Cardiac septum (tissue), 1 donor: ENCODE data around the gene MYO1F. TPM values are rescaled to one million over a fixed set of nuclear protein-coding genes. Genes with fewer than 3 reads are reported as not detected.
"Not testable (repeated sequence)": the region's sequence is repeated elsewhere in the genome, so short reads cannot be mapped to it uniquely, and the experiment has no call there.

ENCODE experiments used
- DNase-seq: peaks from one replicate; pipeline ENCODE4 v3.0.0-alpha.2; 2020; ENCODE audit warnings: low spot score
- intact Hi-C: fragments of 100-400 bp; cut with DNase I; formaldehyde crosslinking; loops from one replicate; pipeline ENCODE4 v1.14.0; 2022
- total RNA-seq: library from RNA; stranded (reverse); fragmentation: NEBNext Ultra II Directional; extraction: Animal tissue kit (Norgen Biotek cat#: 25700); gene quantifications from one replicate; pipeline ENCODE4 v1.2.1, GENCODE V29; 2021
- donor health status: DM: no; HTN: no; CAD: no.

Gene MYO1F
- total RNA-seq, 1 donor from 2014 or later: 9.0 TPM

- DNase-seq: peak; percentile 89
- intact Hi-C loops: no loop called here
These were observed 8.0 kb downstream of the MYO1F start for GRCh38 chr19:8569066-8569771.

GRCh38 chr19:8567522-8568172 is 9.6 kb downstream of the MYO1F start:
- DNase-seq: peak; percentile 87
- intact Hi-C loops: no loop called here

GRCh38 chr19:8566855-8567254 is 10.4 kb downstream of the MYO1F start:
- DNase-seq: no peak
- intact Hi-C loops: no loop called here

- DNase-seq, intact Hi-C loops: not testable (repeated sequence)
These were observed 12.4 kb downstream of the MYO1F start for GRCh38 chr19:8564866-8565265.

DNA sequence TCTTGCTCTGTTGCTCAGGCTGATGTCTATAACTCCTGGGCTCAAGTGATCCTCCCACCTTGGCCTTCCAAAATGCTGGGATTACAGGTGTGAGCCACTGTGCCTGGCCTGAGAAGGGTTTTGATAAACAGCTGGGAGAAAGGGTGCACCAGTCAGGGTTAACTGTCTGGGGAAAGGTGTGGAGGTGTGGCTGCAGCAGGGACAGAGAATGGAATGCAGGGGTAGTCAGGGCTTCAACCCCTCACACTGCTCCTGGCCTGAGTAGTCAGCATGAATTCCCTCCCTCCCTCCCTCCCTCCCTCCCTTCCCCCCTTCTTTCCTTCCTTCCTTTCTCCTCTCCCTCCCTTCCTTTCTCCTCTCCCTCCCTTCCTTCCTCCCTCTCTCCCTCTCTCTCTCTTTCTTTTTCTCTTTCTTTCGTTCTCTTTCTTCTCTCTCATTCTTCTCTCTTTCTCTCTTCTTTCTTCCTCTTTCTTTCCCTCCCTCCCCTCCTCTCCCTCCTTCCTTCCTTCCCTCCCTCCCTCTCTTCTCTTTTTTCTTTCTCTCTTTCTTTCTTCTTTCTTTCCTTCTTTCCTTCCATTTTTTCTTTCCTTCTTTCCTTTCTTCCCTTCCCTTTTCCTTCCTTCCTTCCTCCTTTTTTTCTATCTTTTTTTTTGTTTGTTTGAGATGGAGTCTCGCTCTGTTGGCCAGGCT is 16.0 kb downstream of the MYO1F start:
- intact Hi-C loops: no loop called here
- no peak for DNase-seq

DNA sequence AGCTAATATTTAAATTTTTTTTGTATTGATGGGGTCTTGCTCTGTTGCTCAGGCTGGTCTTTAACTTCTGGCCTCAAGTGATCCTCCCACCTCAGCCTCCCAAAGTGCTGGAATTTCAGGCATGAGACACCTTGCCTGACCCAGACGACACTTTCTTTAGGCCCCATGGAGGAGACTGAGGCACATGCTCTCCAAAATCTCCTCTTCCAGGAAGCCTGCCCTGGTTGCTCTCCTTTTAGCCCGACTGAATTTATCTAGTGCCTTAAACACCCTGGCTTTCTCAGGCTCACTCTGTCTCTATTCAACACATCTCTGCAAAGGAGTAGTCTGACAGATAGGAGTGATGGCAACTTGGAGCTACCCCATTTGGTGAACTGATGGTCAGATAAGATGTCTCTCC is 18.9 kb downstream of the MYO1F start:
- intact Hi-C loops: no loop called here
- no peak for DNase-seq

DNA sequence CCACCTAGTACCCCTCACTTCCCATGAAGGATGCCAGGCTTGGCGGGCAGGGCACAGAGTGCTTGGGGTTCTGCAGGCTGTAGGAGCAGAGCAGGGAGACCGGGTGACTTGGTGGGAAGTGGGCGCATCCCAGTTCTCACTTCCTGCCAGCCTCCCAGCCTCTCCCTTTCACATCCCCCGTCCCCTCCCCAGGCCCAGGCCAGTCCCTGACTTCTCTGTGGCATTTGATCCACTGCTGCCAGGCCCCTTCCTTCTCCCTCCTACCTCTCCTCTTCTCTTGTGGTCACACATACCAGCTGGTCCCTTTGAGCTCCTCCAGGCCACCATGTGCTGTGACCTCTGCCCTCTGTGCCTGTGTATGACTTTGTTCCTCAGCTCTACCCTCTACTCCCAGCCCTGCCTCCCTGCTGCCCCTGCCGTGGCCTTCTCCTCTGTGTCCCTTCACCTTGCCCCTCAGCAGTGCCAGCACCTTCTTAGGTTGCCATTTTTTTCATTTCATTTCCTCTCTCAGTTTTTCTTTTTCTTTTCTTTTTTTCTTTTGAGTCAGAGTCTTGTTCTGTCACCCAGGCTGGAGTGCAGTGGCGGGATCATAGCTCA is 19.5 kb downstream of the MYO1F start:
- intact Hi-C loops: no loop called here
- no peak for DNase-seq

GRCh38 chr19:8553729-8554128 is 23.5 kb downstream of the MYO1F start:
- DNase-seq, intact Hi-C loops: not testable (repeated sequence)

DNA sequence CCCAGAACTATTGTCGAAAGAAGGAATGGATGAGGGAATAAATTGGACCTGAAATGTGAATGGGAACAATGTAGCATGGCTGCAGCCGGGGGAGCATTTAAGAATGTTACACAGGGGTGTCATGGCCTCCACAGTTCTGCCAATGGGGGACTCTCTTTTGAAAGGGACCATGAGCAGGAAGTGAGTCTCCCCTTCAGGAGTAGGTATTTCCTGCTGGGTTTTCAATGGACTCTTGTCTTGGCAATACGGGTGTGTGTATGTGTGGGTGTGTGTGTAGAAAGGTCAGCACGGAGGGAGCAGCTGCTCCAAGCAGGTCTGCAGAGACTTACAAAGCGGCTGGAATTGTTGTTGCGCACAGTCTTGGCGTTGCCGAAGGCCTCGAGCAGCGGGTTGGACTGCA is 24.4 kb downstream of the MYO1F start:
- no peak for DNase-seq
- intact Hi-C loops: no loop called here

GRCh38 chr19:8550070-8550469 is 27.2 kb downstream of the MYO1F start:
- no peak for DNase-seq
- intact Hi-C loops: no loop called here

DNA sequence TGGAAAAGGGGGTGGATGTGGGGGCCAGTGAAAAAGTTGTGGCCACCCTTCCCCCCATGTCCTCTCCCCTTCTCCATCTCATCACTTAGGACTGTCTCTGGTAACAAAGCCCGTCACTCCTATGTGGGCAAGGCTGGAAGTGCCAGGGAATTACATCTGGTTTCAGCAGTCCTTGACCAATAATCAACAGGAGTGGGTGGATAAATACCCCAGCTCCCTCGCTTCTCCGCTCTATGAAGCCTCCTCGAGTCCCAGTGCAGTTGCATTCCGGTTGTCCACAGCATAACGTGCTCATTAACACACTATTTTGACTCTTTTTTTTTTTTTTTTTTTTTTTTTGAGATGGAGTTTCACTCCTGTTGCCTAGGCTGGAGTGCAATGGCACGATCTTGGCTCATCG is 31.5 kb downstream of the MYO1F start:
- no peak for DNase-seq
- intact Hi-C loops: no loop called here

- intact Hi-C loops: no loop called here
- DNase-seq: no peak
These were observed 33.1 kb downstream of the MYO1F start for GRCh38 chr19:8544168-8544567.

DNA sequence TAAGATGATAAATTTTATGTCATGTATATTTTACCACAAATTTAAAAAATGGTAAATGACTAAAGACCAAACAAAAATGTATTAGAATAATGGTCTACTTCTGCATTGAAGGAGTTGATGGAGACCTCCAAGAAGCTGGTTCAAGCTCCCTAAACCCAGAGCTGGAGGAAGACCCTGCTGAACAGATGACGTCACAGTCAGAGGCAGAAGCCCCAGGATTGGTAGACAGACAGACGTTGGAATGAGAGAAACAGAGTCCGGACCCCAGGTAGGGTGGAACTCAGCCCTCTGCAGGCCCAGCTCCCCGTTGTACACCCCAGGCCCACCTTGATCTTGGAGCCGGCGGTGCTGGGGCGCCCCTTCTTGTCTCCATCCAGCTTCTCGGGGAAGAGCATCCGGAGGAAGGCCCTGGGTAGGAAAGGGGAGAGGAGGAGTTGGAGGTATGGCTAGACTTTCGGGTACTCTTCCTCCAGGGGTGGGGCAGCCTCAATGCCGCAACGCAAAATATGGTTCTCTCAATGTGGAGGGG is 37.6 kb downstream of the MYO1F start:
- intact Hi-C loops: no loop called here
- no peak for DNase-seq

DNA sequence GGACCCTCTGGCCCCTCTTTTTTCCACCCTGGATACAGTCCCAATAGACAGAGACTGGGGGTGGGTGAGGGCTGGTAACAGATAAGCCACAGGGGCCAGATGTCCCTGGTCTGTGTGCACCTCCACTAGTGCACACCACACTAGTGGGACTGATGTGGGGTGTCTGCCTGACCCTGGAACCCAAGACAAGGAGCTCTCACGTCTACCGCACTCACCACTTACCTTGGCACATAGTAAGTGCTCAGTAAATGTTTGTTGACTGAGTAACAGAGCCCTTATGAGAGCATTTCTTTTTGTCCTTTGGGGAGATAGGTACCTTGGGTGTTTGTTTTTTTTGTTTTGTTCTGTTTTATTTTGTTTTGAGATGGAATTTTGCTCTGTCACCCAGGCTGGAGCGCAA is 40.1 kb downstream of the MYO1F start:
- no peak for DNase-seq
- intact Hi-C loops: no loop called here

DNA sequence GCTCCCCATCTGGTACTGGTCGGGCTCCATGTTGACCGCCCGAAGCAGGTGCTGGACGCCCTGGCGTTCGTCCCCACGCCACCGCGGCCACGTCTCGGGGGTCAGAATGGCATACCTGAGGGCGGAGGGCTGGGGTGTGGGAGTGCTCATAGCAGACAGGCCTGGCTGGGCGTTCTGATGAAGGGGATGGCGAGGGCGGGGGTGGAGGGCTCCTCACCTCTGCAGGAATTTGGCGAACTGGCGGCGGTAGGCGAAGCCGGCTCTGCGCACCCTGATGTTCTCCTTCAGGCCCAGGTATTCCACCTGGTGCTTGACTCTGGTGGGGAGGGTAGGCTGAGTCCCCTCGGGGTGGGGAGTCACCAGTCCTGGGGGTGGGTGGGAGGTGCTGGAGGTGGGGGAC is 41.0 kb downstream of the MYO1F start:
- intact Hi-C loops: no loop called here
- DNase-seq: no peak

DNA sequence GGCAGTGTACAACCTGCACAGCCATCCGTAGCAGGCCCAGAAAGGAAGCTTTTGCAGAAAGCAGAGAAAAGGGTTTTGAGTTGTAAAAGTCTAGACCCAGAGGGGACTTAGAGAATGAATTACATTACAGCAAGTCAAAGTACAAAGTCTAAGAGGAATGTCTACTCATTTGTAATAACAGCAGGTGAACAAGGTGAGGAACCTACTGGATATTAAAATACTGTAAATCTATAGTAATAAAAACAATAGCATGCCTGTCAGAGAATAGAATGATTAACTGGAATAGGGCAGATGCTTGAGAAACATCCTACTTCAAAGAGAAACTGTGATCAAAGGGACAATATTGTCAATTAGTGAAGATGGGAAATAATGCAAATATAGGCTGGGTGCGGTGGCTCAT is 45.0 kb downstream of the MYO1F start:
- no peak for DNase-seq
- intact Hi-C loops: no loop called here

DNA sequence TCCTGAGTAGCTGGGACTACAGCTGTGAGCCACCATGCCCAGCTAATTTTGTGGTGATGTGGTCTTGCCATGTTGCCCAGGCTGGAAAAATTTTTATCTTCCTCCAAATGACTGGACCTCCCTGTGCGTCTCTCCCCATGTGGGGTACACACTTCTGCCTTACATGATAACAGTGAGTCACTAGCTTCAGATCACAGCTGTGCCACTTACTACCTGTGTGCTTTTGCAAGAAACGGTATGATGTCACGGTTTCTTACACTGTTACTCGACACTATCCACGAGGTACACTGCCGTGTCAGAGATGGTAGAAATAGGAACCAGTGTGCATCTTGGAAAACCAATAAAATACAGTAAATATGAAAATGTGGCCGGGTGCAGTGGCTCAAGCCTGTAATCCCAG is 45.8 kb downstream of the MYO1F start:
- intact Hi-C loops: no loop called here
- no peak for DNase-seq

DNA sequence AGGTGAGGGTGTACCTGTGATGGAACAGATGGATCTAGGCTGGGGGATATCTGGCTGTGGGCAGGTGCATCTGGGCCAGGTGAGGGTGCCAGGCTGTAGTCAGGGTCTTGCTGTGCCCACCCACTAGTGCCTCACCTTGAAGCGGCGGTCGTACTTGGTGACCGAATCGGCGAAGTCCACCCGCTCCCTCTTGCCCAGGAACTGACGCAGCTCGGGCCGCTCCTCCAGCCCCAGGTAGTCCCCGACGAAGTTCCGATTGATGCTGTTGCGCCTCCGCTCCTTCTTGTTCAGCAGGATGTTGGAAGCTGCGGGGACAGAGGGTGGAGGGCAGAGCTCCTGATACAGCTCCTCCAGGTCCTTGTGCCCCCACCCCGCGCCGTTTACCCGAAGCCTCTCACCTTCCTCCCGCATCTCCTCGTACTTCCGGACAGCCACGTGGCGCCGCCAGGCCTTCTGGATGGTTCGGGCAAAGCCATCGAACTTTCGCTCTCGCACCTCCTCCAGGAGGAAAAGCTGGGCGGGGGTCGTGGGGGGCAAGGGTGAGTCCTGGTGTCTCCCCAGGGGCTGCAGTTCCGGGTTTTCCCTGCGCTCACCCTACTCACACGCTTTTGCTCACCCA is 47.1 kb downstream of the MYO1F start:
- intact Hi-C loops: no loop called here
- no peak for DNase-seq

DNA sequence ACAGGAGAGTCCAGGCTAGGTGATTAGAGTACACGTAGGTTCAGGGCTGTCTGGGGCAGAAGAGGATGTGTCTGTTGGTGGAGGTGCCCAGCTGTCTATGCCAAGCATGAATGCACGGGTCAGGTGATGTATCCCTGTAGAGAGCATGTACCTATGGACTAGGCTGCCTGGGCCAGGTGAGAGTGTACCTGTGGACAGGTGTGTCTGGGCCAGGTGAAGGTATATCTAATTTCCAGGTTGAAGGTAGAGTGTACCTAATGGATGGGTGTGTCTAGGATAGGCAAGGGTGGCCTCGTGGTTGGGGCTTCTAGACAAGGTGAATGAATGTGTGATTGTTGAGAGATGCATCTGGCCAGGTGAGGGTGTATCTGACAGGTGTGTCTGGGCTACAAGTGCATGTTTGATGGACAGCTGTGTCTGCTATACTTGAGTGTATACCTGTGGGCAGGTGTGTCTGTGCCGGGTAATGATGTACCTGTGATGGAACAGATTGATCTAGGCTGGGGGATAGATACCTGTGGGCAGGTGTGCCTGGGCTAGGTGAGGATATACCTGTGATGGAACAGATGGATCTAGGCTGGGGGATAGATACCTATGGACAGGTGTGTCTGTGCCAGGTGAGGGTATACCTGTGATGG is 47.8 kb downstream of the MYO1F start:
- intact Hi-C loops: no loop called here
- DNase-seq: no peak
